Esophagus mucosa (tissue), 1 donor: ENCODE results near the gene CD40. TPM values are rescaled to one million over a fixed set of nuclear protein-coding genes. Genes with fewer than 3 reads are reported as not detected.
A peak's percentile ranks its signal among the peaks of the same experiment; 100 is the strongest.

Experiments
- ATAC-seq: fragments of 200-7000 bp; cut with Tn5 transposase; one replicate; pipeline ENCODE4 v1.9.1; 2020
- total RNA-seq: library from RNA; stranded (reverse); gene quantifications from one replicate; pipeline ENCODE4 v1.2.4, GENCODE V29; 2023
- donor health status: DM: yes; HTN: yes; CAD: no.

Gene CD40
- total RNA-seq, 1 donor from 2014 or later: 7.4 TPM

- no peak for ATAC-seq
These were observed 5.5 kb downstream of the CD40 start for GRCh38 chr20:46123482-46124245.

- no peak for ATAC-seq
These were observed 8.4 kb downstream of the CD40 start for GRCh38 chr20:46126440-46127056.

- no peak for ATAC-seq
These were observed 9.4 kb downstream of the CD40 start for GRCh38 chr20:46127396-46128010.

- ATAC-seq: no peak
These were observed 10.4 kb downstream of the CD40 start for GRCh38 chr20:46128310-46129151.

- no peak for ATAC-seq
These were observed 11.9 kb downstream of the CD40 start for GRCh38 chr20:46129955-46130481.

GRCh38 chr20:46130534-46130933, 12.4 kb downstream of the CD40 start:
- ATAC-seq: no peak

GRCh38 chr20:46131396-46131795, 13.3 kb downstream of the CD40 start:
- ATAC-seq: no peak

- ATAC-seq: peak; percentile 77
These were observed 14.6 kb downstream of the CD40 start for GRCh38 chr20:46132705-46133120.

GRCh38 chr20:46133886-46134654, 16.0 kb downstream of the CD40 start:
- ATAC-seq: no peak

GRCh38 chr20:46134716-46135115, 16.6 kb downstream of the CD40 start:
- no peak for ATAC-seq

GRCh38 chr20:46135856-46136633, 17.9 kb downstream of the CD40 start:
- ATAC-seq: no peak

- no peak for ATAC-seq
These were observed 19.7 kb downstream of the CD40 start for GRCh38 chr20:46137816-46138215.

GRCh38 chr20:46139266-46139889, 21.3 kb downstream of the CD40 start:
- ATAC-seq: peak; percentile 9

- peak; percentile 75 for ATAC-seq
These were observed 21.9 kb downstream of the CD40 start for GRCh38 chr20:46139908-46140482.

GRCh38 chr20:46142124-46142523, 24.0 kb downstream of the CD40 start:
- no peak for ATAC-seq

- ATAC-seq: peak; percentile 34
These were observed 26.4 kb downstream of the CD40 start for GRCh38 chr20:46144432-46145025.

- ATAC-seq: no peak
These were observed 27.6 kb downstream of the CD40 start for GRCh38 chr20:46145713-46146112.

- no peak for ATAC-seq
These were observed 30.4 kb downstream of the CD40 start for GRCh38 chr20:46148313-46149208.

- ATAC-seq: no peak
These were observed 32.8 kb downstream of the CD40 start for GRCh38 chr20:46150943-46151342.
